CD4-positive, alpha-beta T cell treated with Interleukin-1 beta for 1 hour (primary cell): ENCODE data around the gene LHX3.
"Not testable (repeated sequence)": the region's sequence is repeated elsewhere in the genome, so short reads cannot be mapped to it uniquely, and the experiment has no call there.

Experiments
- DNase-seq, 2 donors: peaks; one replicate each; pipeline ENCODE4 v3.0.0-alpha.2; 2020 to 2022

LHX3 gene

DNA sequence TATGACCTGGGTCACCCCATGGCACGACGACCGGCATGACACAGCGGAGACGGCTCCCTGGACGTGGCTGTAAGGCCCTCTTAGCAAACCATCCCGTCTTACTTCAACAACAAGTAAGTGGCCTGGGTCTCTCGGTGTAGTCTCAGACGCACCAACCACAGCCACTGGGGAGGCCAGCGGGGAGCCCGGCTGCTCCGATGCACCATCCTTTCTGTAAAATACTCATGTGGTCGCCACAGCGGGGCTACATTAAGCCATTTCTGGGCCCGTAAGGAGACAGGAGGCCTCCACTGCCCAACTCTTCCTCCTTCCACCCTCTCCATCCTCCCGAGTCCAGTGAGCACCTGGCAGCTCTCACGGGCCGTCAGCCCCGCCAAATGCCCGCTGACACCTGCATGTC lies 36.0 kb upstream of the LHX3 start:
- DNase-seq: no peak

DNA sequence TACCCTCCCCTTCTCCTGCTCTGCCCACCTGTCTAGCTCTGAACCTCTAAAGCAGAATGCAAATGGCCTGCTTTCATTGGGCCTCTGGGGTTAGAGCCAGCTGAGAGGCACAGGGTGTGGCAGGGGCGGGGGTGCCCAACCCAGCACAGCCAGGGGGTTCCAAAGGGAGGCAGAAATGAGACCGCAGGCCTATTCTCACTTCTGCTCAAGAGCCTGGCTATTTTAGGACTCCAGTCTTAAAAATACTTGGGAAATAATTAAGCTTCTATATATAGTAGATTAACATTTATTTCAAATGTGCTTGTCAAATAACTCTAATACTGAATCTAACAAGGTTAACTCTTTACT lies 35.0 kb upstream of the LHX3 start:
- peak in 1 of 2 donors; percentile 66 for DNase-seq

DNA sequence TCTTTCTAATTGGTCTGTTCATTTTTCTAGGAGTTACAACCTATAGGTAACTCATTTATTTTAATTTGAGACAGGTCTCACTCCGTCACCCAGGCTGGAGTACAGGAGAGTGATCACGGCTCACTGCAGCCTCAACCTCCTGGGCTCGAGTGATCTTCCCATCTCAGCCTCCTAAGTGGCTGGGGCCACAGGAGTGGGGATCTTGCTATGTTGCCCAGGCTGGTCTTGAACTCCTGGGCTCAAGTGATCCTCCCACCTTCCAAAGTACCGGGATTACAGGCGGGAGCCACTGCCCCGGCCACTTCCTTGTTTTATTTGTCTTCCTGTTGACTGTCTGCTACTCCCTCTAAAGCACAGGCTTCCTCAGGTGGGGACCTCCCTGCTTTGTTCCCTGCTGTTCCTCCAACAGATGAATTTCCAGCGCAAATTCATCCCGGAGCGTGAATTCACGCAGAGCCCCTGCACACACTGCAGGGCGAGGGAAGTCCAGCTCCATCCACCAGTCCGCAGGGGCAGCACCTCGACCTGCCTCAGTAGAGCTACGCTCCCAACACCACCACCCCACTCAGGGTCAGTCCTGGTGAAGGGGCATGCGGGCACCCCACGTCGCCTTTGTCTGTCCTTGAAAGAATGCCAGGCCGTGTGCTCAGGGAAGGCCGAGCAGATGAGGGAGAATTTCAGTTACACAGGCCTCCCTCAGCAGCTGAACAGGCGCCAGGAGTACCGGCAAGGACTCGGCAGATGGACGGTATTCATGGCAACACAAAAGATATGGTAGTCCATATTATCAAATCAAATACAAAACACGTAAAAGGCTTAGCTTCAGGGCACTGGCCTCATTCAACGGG lies 34.4 kb upstream of the LHX3 start:
- no peak for DNase-seq

DNA sequence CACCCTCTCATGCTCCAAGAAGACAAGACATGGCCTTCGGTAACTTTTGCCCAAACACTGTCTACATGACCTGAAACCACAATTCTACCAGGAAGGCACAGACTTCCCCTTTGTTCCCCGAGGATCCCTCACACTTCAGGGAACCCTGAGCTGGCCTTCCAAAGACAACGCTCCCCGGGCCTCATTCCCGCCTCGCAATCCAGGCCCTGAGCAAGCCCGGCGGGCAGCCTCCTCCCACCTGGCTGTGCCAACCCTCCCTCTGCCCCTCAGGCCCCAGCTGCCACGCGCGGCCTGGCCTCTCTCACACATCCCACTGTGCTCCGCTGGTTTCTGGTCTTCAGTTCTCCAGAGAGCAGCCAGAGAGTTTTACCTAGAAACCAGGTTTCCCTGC lies 33.4 kb upstream of the LHX3 start:
- no peak for DNase-seq

DNA sequence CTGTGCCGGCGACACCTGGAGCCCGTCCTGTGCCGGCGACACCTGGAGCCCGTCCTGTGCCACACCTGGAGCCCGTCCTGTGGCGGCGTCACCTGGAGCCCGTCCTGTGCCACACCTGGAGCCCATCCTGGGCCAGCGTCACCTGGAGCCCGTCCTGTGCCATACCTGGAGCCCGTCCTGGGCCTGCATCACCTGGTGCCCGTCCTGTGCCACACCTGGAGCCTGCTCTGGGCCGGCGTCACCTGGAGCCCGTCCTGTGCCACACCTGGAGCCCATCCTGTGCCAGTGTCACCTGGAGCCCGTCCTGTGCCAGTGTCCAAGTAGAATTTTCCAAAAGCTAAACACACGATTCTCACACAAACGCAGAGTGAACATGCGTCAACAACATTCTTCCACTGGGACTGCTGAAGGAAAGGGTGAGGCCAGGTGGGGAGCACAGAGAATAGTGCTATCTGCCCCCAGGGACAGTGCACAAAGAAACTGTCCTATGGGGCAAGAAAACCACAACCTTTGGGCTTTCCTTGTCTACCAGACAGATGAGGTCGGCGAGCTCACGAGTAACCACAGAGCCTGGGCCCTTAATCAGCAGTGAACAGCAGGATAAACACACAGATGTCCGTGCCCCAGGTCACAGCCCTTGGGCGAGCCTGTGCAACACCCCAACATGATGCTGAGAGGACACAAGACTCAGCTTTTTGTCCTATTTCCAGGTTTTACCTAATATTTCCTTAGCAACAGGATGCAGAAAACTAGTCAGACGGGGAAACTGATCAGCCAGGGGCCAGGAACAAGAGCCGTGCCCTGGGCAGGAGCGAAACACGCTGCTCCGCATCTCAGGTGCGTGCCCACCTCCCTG lies 32.8 kb upstream of the LHX3 start:
- no peak for DNase-seq

DNA sequence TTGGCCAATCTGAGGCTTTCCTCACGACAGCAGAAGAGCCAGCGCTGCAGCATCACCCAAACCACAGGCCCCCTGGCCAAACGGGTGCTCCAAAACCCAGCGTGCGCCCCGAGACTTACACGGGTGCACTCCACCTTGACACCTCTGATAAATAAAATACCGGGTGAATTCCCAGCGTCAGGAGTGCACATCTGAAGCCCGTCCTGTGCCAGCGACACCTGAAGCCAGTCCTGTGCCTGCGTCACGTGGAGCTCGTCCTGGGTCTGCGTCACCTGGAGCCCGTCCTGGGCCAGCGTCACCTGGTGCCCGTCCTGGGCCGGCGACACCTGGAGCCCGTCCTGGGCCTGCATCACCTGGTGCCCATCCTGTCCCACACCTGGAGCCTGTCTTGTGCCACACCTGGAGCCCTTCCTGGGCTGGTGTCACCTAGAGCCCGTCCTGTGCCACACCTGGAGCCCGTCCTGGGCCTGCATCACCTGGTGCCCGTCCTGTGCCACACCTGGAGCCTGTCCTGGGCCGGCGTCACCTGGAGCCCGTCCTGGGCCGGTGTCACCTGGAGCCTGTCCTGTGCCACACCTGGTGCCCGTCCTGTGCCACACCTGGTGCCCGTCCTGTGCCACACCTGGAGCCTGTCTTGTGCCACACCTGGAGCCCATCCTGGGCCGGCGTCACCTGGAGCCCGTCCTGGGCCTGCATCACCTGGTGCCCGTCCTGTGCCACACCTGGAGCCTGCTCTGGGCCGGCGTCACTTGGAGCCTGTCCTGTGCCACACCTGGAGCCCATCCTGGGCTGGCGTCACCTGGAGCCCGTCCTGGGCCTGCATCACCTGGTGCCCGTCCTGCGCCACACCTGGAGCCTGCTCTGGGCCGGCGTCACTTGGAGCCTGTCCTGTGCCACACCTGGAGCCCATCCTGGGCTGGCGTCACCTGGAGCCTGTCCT lies 31.8 kb upstream of the LHX3 start:
- DNase-seq: not testable (repeated sequence)

DNA sequence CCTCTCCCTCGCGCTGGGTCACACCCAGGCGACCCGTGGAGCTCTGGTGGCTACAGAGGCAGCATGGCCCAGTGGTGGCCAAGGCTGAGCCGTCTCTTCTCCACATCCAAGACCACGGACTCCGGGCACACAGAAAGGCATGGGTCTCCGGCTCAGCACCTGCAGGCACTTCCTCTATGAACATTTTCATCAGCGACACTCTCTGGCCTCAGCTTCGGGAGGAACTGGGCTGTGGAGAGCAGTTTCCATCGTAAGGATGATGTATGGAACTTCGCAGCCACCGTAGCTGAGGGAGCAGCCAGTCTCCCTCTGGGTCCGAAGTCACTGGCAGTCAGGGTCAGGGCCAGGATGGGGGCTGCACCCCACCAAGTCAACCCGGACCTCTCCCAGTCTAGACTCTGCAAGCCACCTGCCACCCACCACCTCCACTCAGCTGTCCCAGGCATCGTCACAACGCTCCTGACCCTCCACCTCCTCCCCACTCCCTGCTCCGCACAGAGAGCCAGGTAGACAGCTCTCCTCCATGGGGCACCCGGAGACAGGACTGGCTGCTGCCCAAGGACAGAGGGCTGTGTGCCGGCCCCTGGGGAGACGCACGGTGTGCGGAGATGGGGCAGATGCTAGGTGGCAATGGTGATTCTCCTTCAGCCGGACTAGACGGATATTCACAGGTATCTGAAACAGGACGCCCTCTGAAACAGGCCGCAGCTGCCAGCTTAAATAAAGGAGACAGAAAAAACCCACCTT lies 31.0 kb upstream of the LHX3 start:
- no peak for DNase-seq

DNA sequence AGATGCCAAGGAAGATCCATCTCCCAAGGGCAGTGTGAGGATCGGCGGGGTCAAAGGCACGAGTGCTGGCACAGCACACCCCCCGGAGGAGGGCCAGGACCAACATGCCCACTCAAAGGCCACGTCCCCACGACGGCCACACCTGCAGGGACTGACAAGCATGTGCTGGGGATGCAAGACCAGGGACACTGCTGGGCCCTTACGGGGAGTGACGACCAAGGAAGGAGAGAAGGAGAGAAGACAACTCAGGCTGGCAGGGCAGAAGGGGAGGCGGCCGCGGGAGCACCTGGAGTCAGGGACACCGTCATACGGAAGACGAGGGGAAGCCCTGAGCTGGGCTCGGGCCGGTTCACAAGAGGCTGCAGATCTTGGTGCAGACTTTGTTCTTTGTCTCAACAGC lies 30.2 kb upstream of the LHX3 start:
- DNase-seq: no peak

DNA sequence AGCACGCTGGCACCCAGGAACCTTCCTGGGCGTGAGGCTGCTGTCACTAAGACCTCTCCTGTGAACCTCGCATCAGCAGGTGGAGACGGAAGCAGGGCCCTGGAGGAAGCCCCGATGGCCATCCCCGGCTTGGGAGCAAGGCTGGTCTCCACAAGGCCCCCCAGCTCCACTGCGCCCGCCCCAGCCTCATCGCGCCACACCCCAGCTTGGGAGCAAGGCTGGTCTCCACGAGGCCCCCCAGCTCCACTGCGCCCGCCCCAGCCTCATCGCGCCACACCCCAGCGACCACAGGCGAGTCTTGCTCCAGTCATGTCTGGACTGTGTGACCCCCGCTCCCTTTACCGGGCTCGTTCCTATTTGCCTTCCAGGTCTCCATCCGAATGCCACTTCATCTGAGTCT lies 29.7 kb upstream of the LHX3 start:
- no peak for DNase-seq

DNA sequence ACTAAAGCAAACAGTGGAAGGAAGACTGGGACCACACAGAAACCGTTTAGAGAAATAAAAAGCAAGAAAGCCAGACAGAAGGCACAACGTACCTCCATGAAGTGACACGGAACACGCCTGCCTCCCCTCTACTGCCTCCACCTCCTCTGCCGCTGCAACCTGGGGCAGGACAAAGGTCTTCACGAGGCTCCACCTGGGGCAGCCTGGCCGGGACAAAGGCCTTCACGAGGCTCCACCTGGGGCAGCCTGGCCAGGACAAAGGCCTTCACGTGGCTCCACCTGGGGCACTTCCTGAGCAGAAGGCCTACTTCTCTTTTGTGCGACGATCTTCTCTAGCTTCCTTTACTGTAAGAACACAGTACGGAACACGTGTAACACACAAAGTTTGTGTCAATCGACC lies 28.9 kb upstream of the LHX3 start:
- DNase-seq: no peak

DNA sequence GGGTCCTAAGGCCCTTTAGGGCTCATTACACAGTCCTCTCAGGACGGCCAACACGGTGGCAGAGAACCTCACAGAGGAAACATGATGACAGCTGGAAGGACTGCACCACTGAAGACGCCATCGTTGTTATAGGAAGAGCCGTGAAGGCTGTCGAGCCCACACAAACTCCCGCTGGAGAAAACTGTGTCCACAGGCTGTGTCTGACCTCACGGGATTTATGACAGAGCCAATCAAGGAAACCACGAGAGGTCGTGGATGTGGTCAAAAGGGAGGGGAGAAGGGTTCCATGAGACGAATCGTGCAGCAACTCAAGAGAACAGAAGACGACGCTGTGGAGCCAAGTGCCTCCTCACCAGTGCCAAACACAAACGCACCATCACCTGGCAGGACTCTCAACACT lies 28.5 kb upstream of the LHX3 start:
- no peak for DNase-seq

DNA sequence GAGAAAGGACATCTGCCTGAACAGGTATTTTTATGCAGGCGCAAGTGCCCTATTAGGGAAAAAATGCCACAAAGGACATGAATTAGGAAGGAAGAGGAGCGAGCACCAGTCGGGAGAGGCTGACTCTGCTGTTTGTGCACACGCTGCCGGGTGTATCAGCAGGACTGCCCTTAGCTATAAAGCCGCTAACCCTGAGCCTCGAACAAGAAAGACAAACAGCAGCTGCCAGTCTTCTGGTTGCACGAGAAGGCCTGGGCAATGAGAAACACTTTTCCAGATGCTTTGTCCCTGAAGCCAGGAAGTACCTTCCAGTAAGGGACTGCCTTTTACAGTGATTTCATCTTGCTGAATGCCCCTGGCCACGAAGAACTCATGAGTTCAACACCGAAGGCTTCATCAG lies 28.0 kb upstream of the LHX3 start:
- no peak for DNase-seq

DNA sequence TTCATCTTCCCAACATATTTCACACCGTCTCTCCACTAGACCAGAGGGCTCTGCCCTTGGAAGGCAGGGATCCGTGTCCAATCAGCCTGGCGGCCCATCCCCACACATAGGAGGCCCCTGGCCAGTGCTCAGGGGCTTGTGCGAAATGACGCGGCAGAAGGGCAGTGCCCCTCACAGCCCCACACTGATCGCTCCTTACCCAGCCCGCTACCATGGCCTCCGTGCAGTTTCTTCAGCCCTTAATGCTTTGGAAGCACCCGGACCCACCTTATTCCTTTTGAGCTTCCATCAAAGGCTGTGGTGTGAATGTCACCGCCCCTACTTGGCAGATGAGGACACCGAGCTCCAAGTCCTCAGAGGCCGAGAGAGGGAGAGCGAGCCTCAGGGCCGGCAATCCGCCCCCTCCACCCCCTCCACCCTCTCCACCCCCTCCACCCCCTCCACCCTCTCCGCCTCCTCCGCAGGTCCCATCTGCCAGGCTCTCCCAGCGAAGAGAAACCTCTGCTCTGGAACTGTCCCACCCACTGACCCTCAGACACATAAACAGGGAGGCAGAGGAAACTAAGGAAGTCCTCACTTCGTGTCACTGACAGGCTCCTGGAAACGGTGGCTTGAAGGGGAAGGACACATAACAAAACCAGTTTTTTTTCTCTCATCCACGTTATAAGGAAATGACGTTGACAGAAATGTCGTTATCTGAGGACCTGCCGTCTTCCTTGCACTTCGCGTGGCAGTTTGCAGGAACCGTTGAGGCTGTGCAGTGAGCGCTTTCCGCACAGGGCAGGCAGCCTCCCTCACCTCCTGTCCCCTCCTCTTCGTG lies 26.8 kb upstream of the LHX3 start:
- DNase-seq: peak; percentile 39 to 45

DNA sequence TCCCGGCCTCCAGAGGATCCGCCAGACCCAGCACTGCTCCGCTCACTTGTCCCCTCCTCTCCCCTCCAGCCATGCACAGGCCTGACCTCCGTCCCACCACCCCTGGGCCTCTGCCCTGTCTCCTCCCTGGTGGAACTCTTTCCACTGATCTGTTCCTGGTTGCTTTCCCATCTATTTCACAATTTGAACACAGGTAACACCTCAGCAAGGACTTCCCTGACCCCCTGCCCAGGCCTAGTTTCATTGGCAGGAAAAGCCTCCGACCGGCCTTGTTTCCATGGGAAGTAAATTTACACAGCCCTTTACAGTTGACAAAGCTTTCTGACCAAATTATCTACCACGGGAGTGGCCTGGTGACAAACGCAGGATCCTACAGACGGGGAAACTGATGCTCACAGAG lies 25.8 kb upstream of the LHX3 start:
- DNase-seq: no peak

DNA sequence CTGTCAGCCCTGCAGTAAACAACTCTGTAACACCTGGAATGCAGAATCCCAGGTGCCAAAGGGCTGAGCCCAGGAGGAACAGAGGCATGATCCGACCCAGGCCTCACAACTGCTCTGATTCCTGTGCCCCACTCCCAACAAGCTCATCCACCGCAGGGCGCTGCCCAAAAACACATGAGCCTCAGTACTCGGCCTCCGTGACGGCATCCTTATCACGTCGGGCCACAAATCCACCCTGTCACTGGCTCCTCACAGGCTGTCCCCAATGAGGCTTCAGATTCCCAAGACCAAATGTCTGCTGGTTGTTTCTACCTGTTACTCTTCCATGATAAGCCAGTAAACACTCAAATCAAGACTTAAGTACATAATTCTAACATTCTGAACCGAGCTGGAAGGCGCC lies 25.4 kb upstream of the LHX3 start:
- no peak for DNase-seq

DNA sequence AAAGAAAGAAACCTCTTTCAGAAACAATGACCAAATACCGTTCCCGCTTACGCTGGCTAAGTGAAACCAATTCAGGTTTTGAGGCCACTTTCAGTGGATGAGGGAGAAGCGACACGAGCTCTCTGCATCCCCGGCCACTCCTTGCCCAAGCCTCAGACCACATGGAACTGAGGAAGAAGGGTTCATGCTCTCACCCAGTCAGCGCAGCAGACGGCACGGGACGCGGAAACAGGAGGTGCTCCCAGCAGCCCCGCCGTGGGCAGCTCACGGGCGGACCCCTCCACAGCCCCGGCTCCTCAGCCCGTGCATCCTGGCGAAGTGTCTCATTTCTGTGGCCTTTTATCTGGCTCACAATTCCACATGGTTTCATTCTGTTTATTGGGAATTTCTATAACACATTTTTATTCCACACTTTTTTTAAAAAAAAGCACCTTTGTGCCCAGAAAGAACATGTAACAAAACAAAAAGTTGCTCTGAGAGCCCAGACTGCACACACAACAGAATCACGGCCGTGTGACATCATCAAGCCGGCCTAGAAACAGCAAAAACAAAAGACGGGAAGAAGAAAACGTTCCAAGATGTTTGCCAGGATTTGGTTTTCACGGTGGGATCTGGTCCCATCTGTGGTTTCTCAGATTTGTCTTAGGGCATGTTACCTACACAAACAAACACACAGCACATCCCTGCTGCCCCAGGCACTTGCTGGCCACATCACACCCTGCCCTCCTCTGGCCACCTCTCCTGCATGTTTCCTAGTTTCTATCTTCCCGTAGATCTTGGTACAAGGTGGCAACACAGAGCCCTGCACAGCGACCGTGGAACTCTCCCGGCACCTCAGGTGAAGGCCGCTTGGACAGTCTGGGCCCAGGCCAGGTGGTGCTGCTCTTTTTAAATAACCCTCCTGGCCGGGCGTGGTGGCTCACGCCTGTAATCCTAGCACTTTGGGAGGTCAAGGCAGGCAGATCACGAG lies 24.5 kb upstream of the LHX3 start:
- no peak for DNase-seq

DNA sequence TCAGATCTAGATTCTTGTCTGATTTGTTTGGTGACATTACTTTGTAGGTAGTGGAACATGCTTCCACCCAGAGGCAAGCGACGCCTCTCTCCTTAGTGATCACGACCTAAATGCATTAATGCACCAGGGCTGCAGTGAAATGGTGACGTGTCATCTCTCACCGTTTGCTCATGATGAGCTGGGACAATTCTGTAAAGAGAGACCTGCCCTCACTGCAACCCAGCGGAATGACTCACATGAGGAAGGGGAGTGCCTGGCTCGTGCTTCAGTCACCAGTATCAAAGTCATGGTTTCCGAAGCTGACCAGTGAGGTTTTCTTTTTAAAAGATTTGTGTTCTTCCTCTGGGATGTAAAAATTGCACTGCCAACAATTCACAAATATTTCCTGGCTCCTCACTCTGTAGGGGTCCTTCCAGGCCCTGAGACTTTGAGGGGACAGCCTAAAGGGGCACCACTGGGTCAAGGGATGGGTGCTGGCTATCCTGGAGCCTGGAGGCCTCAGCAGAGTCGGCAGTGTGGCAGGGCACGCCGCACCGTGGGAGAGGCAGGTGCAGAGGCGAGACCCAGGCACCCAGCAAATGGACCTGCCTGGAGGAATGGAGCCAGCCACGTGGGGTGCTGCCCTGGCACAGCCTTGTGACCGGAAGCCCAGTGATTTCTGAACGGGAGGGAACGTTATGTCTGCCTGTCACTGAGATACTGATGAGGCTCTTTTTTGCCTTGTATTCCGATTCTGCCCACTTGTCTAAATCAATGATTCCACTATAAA lies 23.4 kb upstream of the LHX3 start:
- no peak for DNase-seq

DNA sequence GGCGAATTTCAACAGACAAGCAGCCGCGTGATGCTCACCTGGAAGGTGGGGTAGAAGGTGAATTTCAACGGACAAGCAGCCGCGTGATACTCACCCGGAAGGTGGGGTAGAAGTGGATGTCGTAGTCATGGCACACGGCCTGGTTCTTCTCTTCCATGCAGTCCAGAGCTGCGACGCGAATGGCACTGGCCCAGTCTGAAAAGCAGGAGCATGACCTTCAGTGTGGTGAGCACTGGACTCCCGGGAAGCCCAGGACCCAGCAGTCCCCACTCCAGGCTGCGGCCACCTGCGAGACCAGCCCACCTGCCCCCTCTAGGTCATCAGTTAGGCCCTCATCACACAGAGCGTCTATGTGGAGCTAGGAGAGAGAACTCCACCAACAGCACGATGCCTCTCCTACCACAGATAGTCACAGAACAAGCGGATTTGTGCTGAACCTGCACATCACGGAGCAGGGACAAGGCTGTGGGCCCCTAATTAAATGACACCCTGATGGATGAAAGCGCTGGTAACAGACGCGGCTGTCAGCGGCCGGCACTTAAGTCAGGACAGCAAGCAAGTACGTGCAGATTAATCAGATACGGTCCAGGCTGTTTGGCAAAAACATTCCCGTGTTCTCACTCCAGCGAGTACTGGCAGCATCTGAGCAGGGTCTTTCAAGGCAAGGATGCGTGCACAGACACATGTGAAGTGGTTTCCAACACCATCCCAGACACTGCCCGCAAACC lies 21.9 kb upstream of the LHX3 start:
- DNase-seq: no peak
